Subcutaneous abdominal adipose tissue (tissue), 5 donors: ENCODE measurements around the gene MYCBPAP.
A peak's percentile ranks its signal among the peaks of the same experiment; 100 is the strongest.

Source experiments
- H3K27ac ChIP-seq: one replicate; pipeline ENCODE4 v1.7.0; 2013; ENCODE audit warnings: low read depth, mild to moderate bottlenecking, inconsistent platforms, low read length, moderate library complexity
- H3K27me3 ChIP-seq, 5 donors: one replicate each; pipeline ENCODE4 v1.7.0; 2013; ENCODE audit warnings: low read length in 5 of 5, inconsistent platforms in 1 of 5; ENCODE audit not compliant: control insufficient read depth in 5 of 5, insufficient read depth in 4 of 5
- H3K36me3 ChIP-seq, 5 donors: one replicate each; pipeline ENCODE4 v1.7.0; 2013; ENCODE audit warnings: low read length in 5 of 5; ENCODE audit not compliant: control insufficient read depth in 5 of 5, insufficient read depth in 5 of 5
- H3K4me1 ChIP-seq, 5 donors: one replicate each; pipeline ENCODE4 v1.7.0; 2013; ENCODE audit warnings: low read length in 5 of 5, mild to moderate bottlenecking in 3 of 5, moderate library complexity in 1 of 5; ENCODE audit not compliant: control insufficient read depth in 5 of 5, insufficient read depth in 5 of 5
- H3K4me3 ChIP-seq, 5 donors: one replicate each; pipeline ENCODE4 v1.7.0; 2013; ENCODE audit warnings: low read length in 5 of 5, low read depth in 1 of 5
- H3K9ac ChIP-seq, 5 donors: one replicate each; pipeline ENCODE4 v1.7.0; 2013; ENCODE audit warnings: low read length in 5 of 5, mild to moderate bottlenecking in 4 of 5, moderate library complexity in 3 of 5
- H3K9me3 ChIP-seq, 5 donors: one replicate each; pipeline ENCODE4 v1.7.0; 2013; ENCODE audit warnings: low read length in 5 of 5; ENCODE audit not compliant: control insufficient read depth in 5 of 5
- donor health status: healthy.
- donor health status: healthy.
- donor health status: healthy.
- donor health status: healthy.
- donor health status: healthy.

Gene MYCBPAP

GRCh38 chr17:50549969-50550368, 41.7 kb downstream of the MYCBPAP start:
- H3K27ac ChIP-seq: no peak overlapping the region
- no peaks in the 10 kb centered on the region for H3K9me3 ChIP-seq
- H3K36me3 ChIP-seq: peaks cover 0 to 22% (median 2%) of the 10 kb centered on the region in 5 donors
- no peak overlapping the region for H3K4me3 ChIP-seq
- H3K27me3 ChIP-seq: no peaks in the 10 kb centered on the region
- H3K9ac ChIP-seq: no peak overlapping the region
- H3K4me1 ChIP-seq: peaks cover 6 to 16% (median 12%) of the 10 kb centered on the region in 5 donors

- Histone ChIP-seq H3K4me1 (peaks cover 6 to 16% (median 12%) of the 10 kb centered on the region in 5 donors), H3K27me3 (no peaks in the 10 kb centered on the region), H3K27ac (no peak overlapping the region), H3K4me3 (no peak overlapping the region), H3K9ac (no peak overlapping the region), H3K36me3 (peaks cover 0 to 30% (median 10%) of the 10 kb centered on the region in 5 donors), H3K9me3 (no peaks in the 10 kb centered on the region)
These were observed 42.6 kb downstream of the MYCBPAP start for GRCh38 chr17:50550661-50551432.

DNA sequence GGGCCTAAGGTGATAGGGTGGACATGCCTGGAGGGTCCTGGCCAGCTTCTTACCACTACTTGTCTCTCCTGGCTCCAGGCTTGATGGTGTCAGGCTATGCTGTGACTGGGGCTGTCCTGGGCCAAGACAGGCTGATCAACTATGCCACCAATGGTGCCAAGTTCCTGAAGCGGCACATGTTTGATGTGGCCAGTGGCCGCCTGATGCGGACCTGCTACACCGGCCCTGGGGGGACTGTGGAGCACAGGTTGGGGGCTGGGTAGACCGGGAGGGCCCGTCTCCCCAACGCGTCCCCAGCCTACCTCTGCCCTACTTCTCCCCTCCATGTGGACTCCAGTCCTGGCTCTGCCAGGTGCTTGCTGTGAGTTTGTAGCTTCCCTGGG, 43.2 kb downstream of the MYCBPAP start:
- Histone ChIP-seq H3K9ac (no peak overlapping the region), H3K27ac (no peak overlapping the region), H3K36me3 (peaks cover 0 to 30% (median 14%) of the 10 kb centered on the region in 5 donors), H3K4me1 (peaks cover 6 to 16% (median 11%) of the 10 kb centered on the region in 5 donors), H3K4me3 (no peak overlapping the region), H3K27me3 (no peaks in the 10 kb centered on the region), H3K9me3 (no peaks in the 10 kb centered on the region)

- Histone ChIP-seq H3K4me1 (peaks cover 4 to 13% (median 7%) of the 10 kb centered on the region in 5 donors), H3K27ac (no peak overlapping the region), H3K36me3 (peaks cover 0 to 30% (median 14%) of the 10 kb centered on the region in 5 donors), H3K9me3 (no peaks in the 10 kb centered on the region), H3K9ac (no peak overlapping the region), H3K4me3 (no peak overlapping the region), H3K27me3 (peaks cover 0 to 4% (median under 1%) of the 10 kb centered on the region in 5 donors)
These were observed 43.6 kb downstream of the MYCBPAP start for GRCh38 chr17:50551884-50552283.

DNA sequence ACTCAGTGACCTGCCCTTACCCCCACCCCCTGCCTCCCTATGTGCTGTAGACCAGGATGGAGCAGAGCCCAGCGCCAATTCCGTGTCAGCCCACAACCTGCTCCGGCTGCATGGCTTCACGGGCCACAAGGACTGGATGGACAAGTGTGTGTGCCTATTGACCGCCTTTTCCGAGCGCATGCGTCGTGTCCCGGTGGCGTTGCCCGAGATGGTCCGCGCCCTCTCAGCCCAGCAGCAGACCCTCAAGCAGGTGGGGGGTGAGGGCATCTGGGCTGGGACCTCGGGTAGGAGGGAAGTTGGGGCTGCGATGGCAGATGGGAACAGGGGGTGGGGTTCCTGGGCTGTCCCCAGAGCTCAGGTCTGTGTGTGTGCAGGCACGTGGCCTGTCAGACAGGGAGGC, 46.0 kb downstream of the MYCBPAP start:
- H3K27ac ChIP-seq: no peak overlapping the region
- H3K36me3 ChIP-seq: peaks cover 0 to 26% (median 14%) of the 10 kb centered on the region in 5 donors
- H3K4me1 ChIP-seq: peaks cover 0 to 15% (median 9%) of the 10 kb centered on the region in 5 donors
- no peak overlapping the region for H3K9ac ChIP-seq
- H3K9me3 ChIP-seq: no peaks in the 10 kb centered on the region
- H3K27me3 ChIP-seq: peaks cover 10 to 24% (median 17%) of the 10 kb centered on the region in 5 donors
- no peak overlapping the region for H3K4me3 ChIP-seq

- H3K4me3 ChIP-seq: no peak overlapping the region
- no peak overlapping the region for H3K27ac ChIP-seq
- no peaks in the 10 kb centered on the region for H3K9me3 ChIP-seq
- H3K4me1 ChIP-seq: peaks cover 0 to 30% (median 26%) of the 10 kb centered on the region in 5 donors
- H3K36me3 ChIP-seq: peaks cover 0 to 14% (median 11%) of the 10 kb centered on the region in 5 donors
- H3K27me3 ChIP-seq: peaks cover 15 to 39% (median 25%) of the 10 kb centered on the region in 5 donors
- no peak overlapping the region for H3K9ac ChIP-seq
These were observed 48.6 kb downstream of the MYCBPAP start for GRCh38 chr17:50556803-50557202.

DNA sequence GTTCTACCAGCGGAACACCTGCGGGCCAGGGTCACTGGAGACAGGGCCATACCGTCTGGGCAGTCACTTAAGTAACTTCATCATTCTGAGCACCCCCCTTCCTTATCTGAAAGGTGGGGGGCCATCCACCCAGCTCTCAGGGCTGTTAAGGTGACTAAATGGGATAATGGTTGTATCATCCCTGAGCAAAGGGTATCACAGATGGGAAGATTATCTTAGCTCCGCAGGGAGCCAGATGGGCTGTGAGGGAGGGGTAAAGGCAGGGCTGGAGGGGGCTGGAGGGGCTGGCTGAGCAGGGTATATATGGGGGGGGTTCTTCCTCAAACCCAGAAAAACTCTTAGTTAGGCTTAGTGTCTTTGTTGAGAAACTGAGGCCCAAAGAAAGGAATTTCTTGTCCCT, 49.4 kb downstream of the MYCBPAP start:
- Histone ChIP-seq H3K36me3 (peaks cover 0 to 14% (median 11%) of the 10 kb centered on the region in 5 donors), H3K27ac (no peak overlapping the region), H3K4me1 (peaks cover 0 to 34% (median 26%) of the 10 kb centered on the region in 5 donors), H3K9ac (no peak overlapping the region), H3K4me3 (no peak overlapping the region), H3K27me3 (peaks cover 20 to 45% (median 31%) of the 10 kb centered on the region in 5 donors), H3K9me3 (no peaks in the 10 kb centered on the region)

- Histone ChIP-seq H3K36me3 (peaks cover 0 to 14% (median 11%) of the 10 kb centered on the region in 5 donors), H3K4me1 (peaks cover 0 to 34% (median 26%) of the 10 kb centered on the region in 5 donors), H3K27me3 (peaks cover 24 to 49% (median 36%) of the 10 kb centered on the region in 5 donors), H3K4me3 (no peak overlapping the region), H3K27ac (no peak overlapping the region), H3K9me3 (no peaks in the 10 kb centered on the region), H3K9ac (no peak overlapping the region)
These were observed 49.9 kb downstream of the MYCBPAP start for GRCh38 chr17:50558091-50558490.

DNA sequence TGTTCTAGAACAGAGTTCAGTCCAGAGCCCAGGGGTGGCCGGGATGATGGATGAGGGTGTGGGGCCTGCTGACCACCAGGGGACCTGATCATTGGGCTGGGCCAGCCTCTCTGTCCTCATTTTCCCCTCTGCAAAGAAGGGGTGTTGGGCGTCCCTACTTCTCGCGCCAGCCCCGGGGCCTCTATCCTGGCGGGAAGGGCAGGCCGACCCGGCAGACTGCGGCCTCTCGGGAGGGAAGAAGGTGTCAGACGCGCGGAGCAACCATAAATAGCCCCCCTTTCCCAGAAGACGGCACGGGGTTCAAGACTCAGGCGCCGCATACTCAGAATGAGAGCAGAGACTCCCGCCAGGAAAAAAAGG, 50.3 kb downstream of the MYCBPAP start:
- Histone ChIP-seq H3K9ac (no peak overlapping the region), H3K27ac (no peak overlapping the region), H3K27me3 (peaks cover 28 to 54% (median 41%) of the 10 kb centered on the region in 5 donors), H3K9me3 (no peaks in the 10 kb centered on the region), H3K4me1 (peaks cover 0 to 34% (median 26%) of the 10 kb centered on the region in 5 donors), H3K4me3 (no peak overlapping the region), H3K36me3 (peaks cover 0 to 14% (median 11%) of the 10 kb centered on the region in 5 donors)

DNA sequence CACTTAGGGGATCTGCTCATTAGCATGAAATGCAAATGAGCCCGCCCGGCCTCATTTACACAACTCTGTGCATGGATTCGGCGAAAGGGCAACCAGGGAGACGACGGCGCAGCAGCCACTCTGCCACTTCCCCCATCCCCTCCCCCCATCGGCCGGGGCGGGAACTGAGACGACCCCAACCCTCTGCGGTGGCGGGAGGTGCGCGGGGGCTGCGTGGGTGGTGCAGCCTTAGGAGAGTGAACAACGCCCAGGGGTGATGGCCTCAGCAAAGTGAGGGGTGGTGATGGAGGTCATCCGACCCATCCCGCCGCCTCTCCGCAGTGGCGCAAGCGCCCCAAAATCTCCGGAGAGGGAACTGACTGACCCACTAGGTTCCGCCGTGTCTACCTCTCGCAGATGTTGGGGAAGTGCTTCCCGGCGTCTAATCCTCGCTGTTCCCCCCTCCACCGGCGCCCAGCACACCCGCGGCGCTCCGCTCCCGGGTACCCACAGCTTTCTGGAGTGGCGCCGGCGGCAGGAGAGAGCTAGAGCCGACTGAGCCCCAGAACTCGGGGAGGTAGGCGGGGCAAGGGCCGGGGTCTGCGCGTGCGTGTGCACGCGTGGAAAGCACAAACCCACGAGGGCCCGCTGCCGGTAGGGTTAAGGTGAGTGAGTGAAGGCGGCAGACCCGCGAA, 50.8 kb downstream of the MYCBPAP start:
- no peak overlapping the region for H3K9ac ChIP-seq
- H3K4me3 ChIP-seq: peak overlapping the region; percentile 11 to 64 (median 55)
- H3K9me3 ChIP-seq: no peaks in the 10 kb centered on the region
- no peak overlapping the region for H3K27ac ChIP-seq
- H3K4me1 ChIP-seq: peaks cover 0 to 34% (median 26%) of the 10 kb centered on the region in 5 donors
- peaks cover 31 to 59% (median 43%) of the 10 kb centered on the region in 5 donors for H3K27me3 ChIP-seq
- H3K36me3 ChIP-seq: peaks cover 0 to 14% (median 11%) of the 10 kb centered on the region in 5 donors
